Stimulated activated CD8-positive, alpha-beta memory T cell treated with anti-CD3 and anti-CD28 coated beads, Interleukin-4, amount 100 ng/mL, for 4 hours (primary cell): ENCODE results near the gene TMPRSS4.

Source experiments
- DNase-seq, 2 donors: peaks; one replicate each; pipeline ENCODE4 v3.0.0-alpha.2; 2020; ENCODE audit warnings: low read depth in 2 of 2, low spot score in 1 of 2

The TMPRSS4 gene

GRCh38 chr11:118076754-118077281 lies at the start of gene TMPRSS4:
TSS of gene TMPRSS4 (plus strand) at chr11:118077078. CDS start at chr11:118077303, 225 bp downstream.
- DNase-seq, result no peak

- DNase-seq, result no peak
Measured at GRCh38 chr11:118027694-118028093, 49.2 kb upstream of the TMPRSS4 start.

GRCh38 chr11:118028626-118029025 lies 48.3 kb upstream of the TMPRSS4 start:
- DNase-seq, result no peak

GRCh38 chr11:118033443-118033842 lies 43.4 kb upstream of the TMPRSS4 start:
- DNase-seq, result no peak

GRCh38 chr11:118042141-118042540 lies 34.7 kb upstream of the TMPRSS4 start:
- no peak for DNase-seq

GRCh38 chr11:118042796-118043195 lies 34.1 kb upstream of the TMPRSS4 start:
- DNase-seq, result no peak

- no peak for DNase-seq
Measured at GRCh38 chr11:118045191-118045590, 31.7 kb upstream of the TMPRSS4 start.

GRCh38 chr11:118046051-118046963 lies 30.6 kb upstream of the TMPRSS4 start:
- no peak for DNase-seq

GRCh38 chr11:118046964-118047700 lies 29.7 kb upstream of the TMPRSS4 start:
- no peak for DNase-seq

- no peak for DNase-seq
Measured at GRCh38 chr11:118047749-118048148, 29.1 kb upstream of the TMPRSS4 start.

- DNase-seq, result no peak
Measured at GRCh38 chr11:118048472-118049370, 28.2 kb upstream of the TMPRSS4 start.

- no peak for DNase-seq
Measured at GRCh38 chr11:118049771-118050170, 27.1 kb upstream of the TMPRSS4 start.

- no peak for DNase-seq
Measured at GRCh38 chr11:118050208-118050891, 26.5 kb upstream of the TMPRSS4 start.

GRCh38 chr11:118051136-118051610 lies 25.7 kb upstream of the TMPRSS4 start:
- DNase-seq, result no peak

GRCh38 chr11:118051611-118052461 lies 25.0 kb upstream of the TMPRSS4 start:
- peak; percentile 17 to 51 for DNase-seq

GRCh38 chr11:118052581-118053206 lies 24.2 kb upstream of the TMPRSS4 start:
- no peak for DNase-seq

- no peak for DNase-seq
Measured at GRCh38 chr11:118054712-118055640, 21.9 kb upstream of the TMPRSS4 start.

- no peak for DNase-seq
Measured at GRCh38 chr11:118055966-118056365, 20.9 kb upstream of the TMPRSS4 start.
